ENCODE measurements around the gene ZRANB1. TPM values are rescaled to one million over a fixed set of nuclear protein-coding genes. Genes with fewer than 3 reads are reported as not detected.
"Not testable (repeated sequence)": the region's sequence is repeated elsewhere in the genome, so short reads cannot be mapped to it uniquely, and the experiment has no call there.

The ZRANB1 gene
- total and polyA plus RNA-seq, 2 of the 4 experiments (the other 2 are of a cell fraction): 11.2 to 24.7 TPM

- Histone ChIP-seq H4K8ac (ENCODE audit: low read depth in 2 of 2, low read length in 2 of 2) (no peak overlapping the region), H3K27ac (ENCODE audit: insufficient read depth, low read length) (no peak overlapping the region), H2BK5ac (ENCODE audit: low read depth, low read length, poor library complexity, severe bottlenecking) (no peak overlapping the region), H3K4ac (ENCODE audit: low read depth, low read length) (no peak overlapping the region), H3K4me3 (ENCODE audit: insufficient read depth, low read depth, low read length) (no peak overlapping the region), H3K56ac (ENCODE audit: extremely low read depth, insufficient read depth, low read length) (no peak overlapping the region), H3K4me2 (ENCODE audit: low read depth, low read length) (no peak overlapping the region), H3K9me3 (ENCODE audit: control insufficient read depth, insufficient read depth, low read length) (no peaks in the 10 kb centered on the region), H3K14ac (replicated peaks; ENCODE audit: low read depth, low read length) (no peak overlapping the region), H2BK15ac (ENCODE audit: low read depth, low read length) (no peak overlapping the region), H3K9me1 (ENCODE audit: insufficient read depth, low read length) (no peaks in the 10 kb centered on the region), H3K4me1 (ENCODE audit: control insufficient read depth, insufficient read depth, low read length) (peaks cover 13% of the 10 kb centered on the region), H3K23ac (ENCODE audit: low read depth, low read length) (no peak overlapping the region), H2BK120ac (ENCODE audit: low read depth, low read length) (0 out of 2 replicates have a peak overlapping the region, but pooled peaks have one; percentile 6), H2AFZ (replicated peaks; ENCODE audit: low read length, poor library complexity) (no peak overlapping the region), H4K20me1 (ENCODE audit: insufficient read depth, low read length) (peaks cover 9% of the 10 kb centered on the region), H4K91ac (ENCODE audit: insufficient read depth, low read depth, low read length) (no peak overlapping the region; the same call in 1 of the 2 replicates), H3K27me3 (ENCODE audit: control insufficient read depth, insufficient read depth, low read length) (no peaks in the 10 kb centered on the region), H2AK9ac (replicated peaks; ENCODE audit: low read depth, low read length, poor library complexity) (no peak overlapping the region), H2AK5ac (ENCODE audit: low read depth, low read length) (peak overlapping the region; percentile 70; the same call in 1 of the 2 replicates), H3K36me3 (ENCODE audit: control insufficient read depth, insufficient read depth, low read length) (no peaks in the 10 kb centered on the region), H3K9ac (ENCODE audit: low read depth, low read length) (no peak overlapping the region), H4K5ac (ENCODE audit: low read depth, low read length) (no peak overlapping the region), H3K18ac (ENCODE audit: low read depth, low read length) (no peak overlapping the region), H3K79me1 (ENCODE audit: low read depth in 1 of 2, low read length in 2 of 2) (peaks cover 6 to 12% of the 10 kb centered on the region in 2 experiments; a peak in 3 of 4 replicates), H2BK20ac (ENCODE audit: low read depth, low read length) (no peak overlapping the region)
- WGBS, 2 experiments (ENCODE audit: extremely low coverage in 2 of 2, insufficient read length in 1 of 2): no CpG with 5 or more reads among the region's 3 CpGs
- dilution Hi-C loops (cut with HindIII; ENCODE audit: low sequenced_read_pairs, unreplicated experiment): no loop called here
- intact Hi-C loops (cut with micrococcal nuclease): loop anchor here (10.0 kb wide), 1 partner anchor 152 kb away; no protein-coding TSS in a partner anchor
- no peak for TF ChIP-seq BHLHE40 (IDR thresholded peaks at IDR 0.05; ENCODE audit: low read depth, low read length)
- in situ Hi-C loops (cut with MboI; ENCODE audit: low sequenced_read_pairs): no loop called here
- CTCF ChIA-PET: no interaction called here
- BruUV-seq (replicated peaks): no TSS peak
- DNase-seq (no peak), ATAC-seq (ENCODE audit: low read depth) (no peak)
- POLR2A ChIA-PET (ENCODE audit: unreplicated experiment): no interaction called here
Observed at GRCh38 chr10:124913167-124913566, 28.8 kb upstream of the ZRANB1 start.

DNA sequence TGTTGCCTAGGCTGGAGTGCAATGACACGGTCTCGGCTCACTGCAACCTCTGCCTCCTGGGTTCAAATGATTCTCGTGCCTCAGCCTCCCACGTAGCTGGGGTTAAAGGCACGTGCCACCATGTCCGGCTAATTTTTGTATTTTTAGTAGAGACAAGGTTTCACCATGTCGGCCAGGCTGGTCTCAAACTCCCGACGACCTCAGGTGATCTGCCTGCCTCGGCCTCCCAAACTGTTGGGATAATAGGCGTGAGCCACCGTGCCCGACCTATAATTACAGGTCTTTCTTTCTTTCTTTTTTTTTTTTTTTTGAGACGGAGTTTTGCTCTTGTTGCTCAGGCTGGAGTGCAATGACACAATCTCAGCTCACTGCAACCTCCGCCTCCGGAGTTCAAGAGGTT lies 27.5 kb upstream of the ZRANB1 start:
- H3K9ac ChIP-seq (ENCODE audit: low read depth, low read length); H3K4ac ChIP-seq (ENCODE audit: low read depth, low read length); H4K91ac ChIP-seq (ENCODE audit: insufficient read depth, low read depth, low read length); H3K4me2 ChIP-seq (ENCODE audit: low read depth, low read length); H2BK5ac ChIP-seq (ENCODE audit: low read depth, low read length, poor library complexity, severe bottlenecking); H3K56ac ChIP-seq (ENCODE audit: extremely low read depth, insufficient read depth, low read length); H3K9me1 ChIP-seq (ENCODE audit: insufficient read depth, low read length); H3K36me3 ChIP-seq (ENCODE audit: control insufficient read depth, insufficient read depth, low read length); H2AK9ac ChIP-seq (replicated peaks; ENCODE audit: low read depth, low read length, poor library complexity); H3K9me3 ChIP-seq (ENCODE audit: control insufficient read depth, insufficient read depth, low read length); DNase-seq; H2AFZ ChIP-seq (replicated peaks; ENCODE audit: low read length, poor library complexity); H3K14ac ChIP-seq (replicated peaks; ENCODE audit: low read depth, low read length); H2BK20ac ChIP-seq (ENCODE audit: low read depth, low read length); BruUV-seq (replicated peaks); H2BK15ac ChIP-seq (ENCODE audit: low read depth, low read length); ATAC-seq (ENCODE audit: low read depth); H3K18ac ChIP-seq (ENCODE audit: low read depth, low read length); in situ Hi-C loops (cut with MboI; ENCODE audit: low sequenced_read_pairs); H4K5ac ChIP-seq (ENCODE audit: low read depth, low read length); dilution Hi-C loops (cut with HindIII; ENCODE audit: low sequenced_read_pairs, unreplicated experiment); H3K27ac ChIP-seq (ENCODE audit: insufficient read depth, low read length); H2BK120ac ChIP-seq (ENCODE audit: low read depth, low read length); CTCF ChIA-PET; H2AK5ac ChIP-seq (ENCODE audit: low read depth, low read length); H3K4me3 ChIP-seq (ENCODE audit: insufficient read depth, low read depth, low read length); H4K8ac ChIP-seq (ENCODE audit: low read depth in 2 of 2, low read length in 2 of 2); H3K23ac ChIP-seq (ENCODE audit: low read depth, low read length); H3K27me3 ChIP-seq (ENCODE audit: control insufficient read depth, insufficient read depth, low read length): not testable (repeated sequence)
- peaks cover 13% of the 10 kb centered on the region for H3K4me1 ChIP-seq (ENCODE audit: control insufficient read depth, insufficient read depth, low read length)
- peaks cover 22% of the 10 kb centered on the region for H4K20me1 ChIP-seq (ENCODE audit: insufficient read depth, low read length)
- intact Hi-C loops (cut with micrococcal nuclease): loop anchor here (10.0 kb wide), 1 partner anchor 150 kb away; no protein-coding TSS in a partner anchor
- peaks cover 6 to 16% of the 10 kb centered on the region in 2 experiments; a peak in 3 of 4 replicates for H3K79me1 ChIP-seq (ENCODE audit: low read depth in 1 of 2, low read length in 2 of 2)
- 92% methylated on average over 4 of the region's 16 CpGs; no CpG with 5 or more reads in 1 of the 2 experiments for WGBS, 2 experiments (ENCODE audit: extremely low coverage in 2 of 2, insufficient read length in 1 of 2)
- POLR2A ChIA-PET (ENCODE audit: unreplicated experiment): interaction anchor here (0.6 kb wide), 1 partner anchor 8 kb away, joined by 5 read pairs; no protein-coding TSS in a partner anchor

Measured in IMR-90 (cell line).